Effector CD4-positive, alpha-beta T cell (primary cell): ENCODE data around the gene ABCA10.
"Not testable (repeated sequence)": the region's sequence is repeated elsewhere in the genome, so short reads cannot be mapped to it uniquely, and the experiment has no call there.

Experiments used
- DNase-seq: peaks from one replicate; pipeline ENCODE4 v3.0.0-alpha.2; 2020

The ABCA10 gene

DNA sequence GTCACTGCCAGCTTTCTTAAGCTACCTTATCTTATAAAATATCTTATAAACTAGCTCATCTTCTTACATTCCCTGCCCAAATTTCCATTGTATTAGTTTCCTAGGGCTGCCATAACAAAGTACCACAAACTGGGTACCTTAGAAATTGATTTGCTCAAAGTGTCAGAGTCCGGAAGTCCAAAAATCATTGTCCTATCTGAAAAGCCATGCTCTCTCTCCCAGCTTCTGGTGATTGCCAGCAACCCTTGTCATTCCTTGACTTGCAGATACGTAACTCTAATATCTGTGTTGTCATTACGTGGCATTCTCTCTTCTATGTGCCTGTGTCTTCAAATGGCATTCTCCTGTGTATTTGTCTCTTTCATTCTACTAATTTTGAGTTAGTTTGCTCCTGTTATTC lies 2.3 kb upstream of the ABCA10 start:
- DNase-seq: no peak

DNA sequence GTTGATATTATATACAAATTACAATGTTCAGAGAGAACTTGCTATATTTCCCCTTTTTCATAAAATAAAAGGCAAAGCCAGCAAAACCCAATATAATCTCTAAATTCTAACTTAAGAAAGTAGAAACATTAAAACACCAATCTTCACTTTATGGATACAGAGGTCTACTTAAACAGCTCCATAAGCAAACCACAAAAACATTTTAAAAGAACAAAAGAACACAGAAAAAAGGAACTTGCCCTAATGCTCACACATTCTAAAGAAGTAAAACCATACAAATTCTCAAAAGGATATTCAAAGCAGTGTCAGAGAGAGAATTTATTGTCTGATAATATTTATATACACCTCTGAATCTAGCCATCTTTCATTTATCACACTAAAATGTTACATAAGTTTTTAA lies 606 bp downstream of the ABCA10 start:
- no peak for DNase-seq

DNA sequence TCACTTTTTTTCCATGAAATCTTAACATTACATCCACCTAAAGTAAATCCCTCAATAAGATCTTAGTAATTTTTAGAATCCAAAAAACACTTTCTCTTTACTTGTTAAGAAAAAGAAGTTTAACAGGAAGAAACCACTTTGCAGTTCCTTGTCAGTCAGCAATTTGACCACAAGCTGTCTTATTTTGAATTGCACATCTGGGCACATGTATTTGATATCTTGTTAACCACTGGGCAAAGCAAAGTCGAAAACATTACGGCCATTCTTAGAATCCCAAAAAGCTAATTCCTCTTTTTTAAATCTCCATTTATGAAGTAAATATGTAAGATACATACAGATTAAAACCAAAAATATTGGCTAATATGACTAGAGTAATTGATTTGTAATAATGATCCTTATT lies 1.1 kb downstream of the ABCA10 start:
- DNase-seq: no peak

DNA sequence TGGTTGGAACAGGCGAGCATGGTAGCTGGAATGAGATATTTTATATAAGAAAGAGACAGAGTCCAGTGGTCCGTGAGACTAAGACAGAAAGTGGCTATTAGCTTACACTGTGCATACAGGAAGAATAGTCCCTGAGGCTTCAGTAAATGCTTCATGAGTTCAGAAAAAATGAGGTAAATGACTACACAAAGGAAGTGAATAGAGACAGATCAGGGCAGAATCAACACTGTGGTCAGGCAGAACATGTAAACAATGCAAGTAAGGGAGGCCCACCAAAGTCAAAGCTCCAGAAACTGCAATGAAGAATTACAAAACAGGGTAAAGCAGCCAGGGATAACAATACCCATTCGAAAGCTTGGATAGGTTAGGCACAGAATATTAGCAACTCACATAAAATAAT lies 4.8 kb downstream of the ABCA10 start:
- no peak for DNase-seq

DNA sequence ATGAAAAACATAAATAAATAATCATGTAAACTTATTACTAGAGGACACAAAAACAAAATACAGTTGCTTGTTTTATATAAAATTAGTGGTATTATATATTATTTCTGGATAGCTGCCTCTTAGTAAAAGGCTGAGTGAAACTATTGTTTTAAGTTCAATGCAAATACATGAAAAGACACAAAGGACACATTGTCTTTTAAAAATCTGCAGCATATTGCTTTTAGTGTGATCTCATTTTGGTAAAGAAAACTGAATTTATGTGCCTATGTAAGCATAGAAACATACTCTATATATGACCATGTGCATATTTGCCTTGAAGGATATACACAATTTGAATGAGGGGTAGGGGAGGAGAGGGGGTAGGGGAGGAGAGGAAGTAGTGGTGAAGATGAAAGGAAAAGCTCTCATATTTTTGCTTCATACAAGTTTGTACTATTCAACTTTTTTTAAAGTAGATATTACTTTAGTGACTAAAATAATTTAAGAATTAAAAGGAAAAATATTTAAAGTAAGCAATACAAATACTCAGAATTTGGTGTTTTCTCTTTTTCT lies 5.8 kb downstream of the ABCA10 start:
- DNase-seq: no peak

DNA sequence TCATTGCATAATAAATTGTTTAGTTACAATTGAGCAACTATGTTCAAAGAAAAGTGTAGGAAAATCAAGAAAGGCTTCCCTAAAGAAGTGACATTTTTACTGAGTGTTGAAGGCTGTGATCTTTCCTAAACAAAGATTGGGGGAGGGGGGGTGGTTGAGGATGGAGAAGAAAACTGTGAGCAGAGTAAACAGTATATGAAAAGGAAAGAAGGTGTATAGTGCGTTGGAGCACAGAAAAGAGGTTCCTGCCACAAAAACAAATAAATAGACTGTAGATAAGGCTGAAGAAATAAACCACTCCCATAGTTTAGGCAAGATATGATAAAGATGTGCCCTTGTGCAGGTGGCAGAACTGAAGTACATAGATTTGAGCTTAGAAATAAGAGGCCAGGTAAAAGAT lies 8.5 kb downstream of the ABCA10 start:
- DNase-seq: no peak

DNA sequence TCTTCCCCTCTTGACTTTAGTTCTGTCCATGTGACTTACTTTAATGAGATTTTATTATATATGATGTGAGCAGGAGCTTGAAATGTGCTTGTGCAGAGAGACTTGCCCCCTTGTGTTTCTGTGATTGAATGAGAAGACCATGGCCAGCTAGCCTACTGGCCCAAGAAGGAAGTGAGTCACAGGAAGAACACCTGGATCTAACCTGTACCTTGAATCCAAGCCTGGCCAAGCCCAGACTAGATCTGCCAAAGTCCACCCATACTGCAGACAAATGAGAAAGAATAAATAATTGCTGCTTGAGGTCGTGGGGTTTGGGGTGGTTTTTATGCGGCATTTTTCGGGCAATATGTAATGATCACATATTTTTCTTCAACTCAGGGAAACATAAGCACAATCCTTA lies 9.6 kb downstream of the ABCA10 start:
- no peak for DNase-seq

DNA sequence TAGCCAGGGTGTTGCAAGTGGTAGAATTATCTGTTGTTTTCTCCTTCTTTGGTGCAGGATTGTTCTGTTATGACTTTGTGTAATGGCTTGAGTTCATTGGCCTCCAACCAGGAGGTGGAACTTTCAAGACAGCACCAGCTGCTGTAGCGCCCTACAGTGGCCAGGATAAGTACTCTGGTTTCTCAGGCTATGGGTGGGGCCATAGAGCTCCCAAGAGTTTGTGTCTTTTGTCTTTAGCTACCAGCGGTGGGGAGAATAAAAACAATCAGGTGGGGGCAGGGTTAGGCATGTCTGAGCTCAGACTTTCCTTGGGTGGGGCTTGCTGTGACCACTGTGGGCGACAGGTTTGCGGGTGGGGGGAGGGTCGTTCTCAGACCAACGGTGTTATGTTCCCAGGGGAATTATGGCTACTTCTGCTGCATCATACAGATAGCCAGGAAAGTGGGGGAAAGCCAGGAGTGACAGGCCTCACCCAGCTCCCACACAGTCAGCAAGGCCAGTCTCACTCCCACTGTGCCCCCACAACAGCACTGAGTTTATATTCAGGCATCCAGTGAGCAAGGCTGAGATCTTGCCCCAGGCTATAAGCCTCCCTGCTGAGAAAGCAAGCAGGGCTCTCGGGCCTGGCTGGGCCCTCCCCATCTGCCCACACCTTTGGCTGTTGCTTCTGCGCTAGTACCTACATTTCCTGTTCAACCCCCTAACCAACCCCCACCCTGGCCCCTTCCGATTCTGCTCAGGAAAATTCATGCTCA lies 15.4 kb downstream of the ABCA10 start:
- no peak for DNase-seq

DNA sequence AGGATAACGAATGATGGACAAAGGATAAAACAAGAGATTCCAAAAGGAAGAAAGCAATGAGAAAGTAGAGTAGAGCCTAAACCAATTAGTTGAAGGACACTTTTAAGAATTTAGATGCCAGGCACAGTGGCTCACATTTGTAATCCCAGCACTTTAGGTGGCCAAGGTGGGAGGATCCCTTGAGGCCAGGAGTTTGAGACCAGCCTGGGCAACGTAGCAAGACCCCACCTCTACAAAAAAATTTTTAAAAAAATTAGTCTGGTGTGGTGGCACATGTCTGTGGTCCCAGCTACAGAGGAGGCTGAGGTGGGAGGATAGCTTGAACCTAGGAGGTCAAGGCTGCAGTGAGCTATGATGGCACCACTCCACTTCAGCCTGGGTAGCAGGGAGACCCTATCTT lies 20.0 kb downstream of the ABCA10 start:
- no peak for DNase-seq

DNA sequence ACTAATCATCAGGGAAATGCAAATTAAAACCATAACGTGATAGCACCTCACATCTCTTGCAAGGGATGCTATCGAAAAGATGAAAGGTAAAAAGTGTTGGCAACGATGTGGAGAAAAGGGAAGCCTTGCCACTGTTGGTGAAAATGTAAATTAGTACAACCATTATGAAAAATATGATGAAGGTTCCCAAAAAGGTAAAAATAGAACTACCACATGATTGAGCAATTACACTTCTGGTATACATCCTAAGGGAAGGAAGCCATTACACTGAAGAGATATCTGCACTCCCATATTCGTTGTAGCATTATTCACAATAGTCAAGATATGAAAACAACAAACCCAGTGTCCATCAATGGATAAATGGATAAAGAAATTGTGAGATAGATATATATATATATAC lies 21.5 kb downstream of the ABCA10 start:
- DNase-seq: no peak

DNA sequence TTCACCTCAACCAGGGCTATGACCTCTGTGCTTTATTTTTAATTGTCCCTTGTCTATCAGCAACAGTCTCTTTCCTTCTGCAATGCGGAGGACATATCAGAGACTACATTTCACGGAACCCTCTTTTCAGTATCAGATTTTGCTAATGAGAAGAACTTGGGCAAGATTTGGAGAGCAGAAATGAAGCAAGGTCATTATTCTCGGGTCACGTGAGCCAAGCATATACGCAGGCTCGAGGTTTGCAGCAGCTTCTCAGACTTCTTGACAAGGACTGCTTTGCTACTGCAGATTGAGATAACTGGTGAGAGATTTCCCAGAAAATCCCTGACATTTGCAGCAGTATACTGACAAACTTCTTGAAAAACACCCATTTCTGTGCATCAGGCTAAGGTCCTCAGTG lies 30.4 kb downstream of the ABCA10 start:
- no peak for DNase-seq

DNA sequence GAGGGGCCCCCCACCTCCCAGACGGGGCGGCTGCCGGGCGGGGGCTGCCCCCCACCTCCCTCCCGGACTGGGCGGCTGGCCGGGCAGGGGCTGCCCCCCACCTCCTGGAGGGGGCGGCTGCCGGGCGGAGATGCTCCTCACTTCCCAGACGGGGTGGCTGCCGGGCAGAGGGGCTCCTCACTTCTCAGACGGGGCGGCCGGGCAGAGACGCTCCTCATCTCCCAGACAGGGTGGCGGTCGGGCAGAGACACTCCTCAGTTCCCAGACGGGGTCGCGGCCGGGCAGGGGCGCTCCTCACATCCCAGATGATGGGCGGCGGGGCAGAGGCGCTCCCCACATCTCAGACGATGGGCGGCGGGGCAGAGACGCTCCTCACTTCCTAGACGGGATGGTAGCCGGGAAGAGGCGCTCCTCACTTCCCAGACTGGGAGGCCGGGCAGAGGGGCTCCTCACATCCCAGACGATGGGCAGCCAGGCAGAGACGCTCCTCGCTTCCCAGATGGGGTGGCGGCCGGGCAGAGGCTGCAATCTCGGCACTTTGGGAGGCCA lies 32.4 kb downstream of the ABCA10 start:
- DNase-seq: not testable (repeated sequence)

DNA sequence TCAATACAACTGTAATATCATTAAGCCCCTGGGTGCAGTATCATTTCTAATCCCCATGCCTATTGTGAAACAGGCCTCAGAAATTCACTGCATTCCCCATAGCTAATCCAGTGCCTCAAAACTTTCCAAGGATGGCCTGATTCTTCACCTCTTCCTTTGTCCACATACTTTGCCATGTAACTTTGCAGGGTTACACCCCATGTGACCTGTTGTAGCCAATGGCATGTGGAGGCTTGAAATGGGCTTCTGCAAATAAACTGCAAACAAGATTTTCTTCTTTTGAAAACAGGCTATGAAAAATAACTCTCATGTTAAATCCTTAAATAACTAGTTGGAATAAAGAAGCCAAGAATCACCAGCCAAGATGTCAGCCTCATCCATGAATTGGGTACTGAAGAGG lies 35.9 kb downstream of the ABCA10 start:
- DNase-seq: no peak

DNA sequence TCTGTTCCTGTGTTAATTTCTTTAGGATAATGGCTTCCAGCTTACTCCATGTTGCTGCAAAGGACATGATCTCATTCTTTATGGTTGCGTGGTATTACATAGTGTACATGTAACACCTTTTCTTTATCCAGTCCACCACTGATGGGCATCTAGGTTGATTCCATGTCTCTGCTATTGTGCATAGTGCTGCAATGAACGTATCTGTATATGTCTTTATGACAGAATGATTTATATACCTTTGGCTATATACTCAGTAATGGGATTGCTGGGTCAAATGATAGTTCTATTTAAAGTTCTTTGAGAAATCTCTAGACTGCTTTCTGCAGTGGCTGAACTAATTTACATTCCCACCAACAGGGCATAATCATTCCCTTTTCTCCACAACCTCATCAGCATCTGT lies 39.8 kb downstream of the ABCA10 start:
- no peak for DNase-seq

DNA sequence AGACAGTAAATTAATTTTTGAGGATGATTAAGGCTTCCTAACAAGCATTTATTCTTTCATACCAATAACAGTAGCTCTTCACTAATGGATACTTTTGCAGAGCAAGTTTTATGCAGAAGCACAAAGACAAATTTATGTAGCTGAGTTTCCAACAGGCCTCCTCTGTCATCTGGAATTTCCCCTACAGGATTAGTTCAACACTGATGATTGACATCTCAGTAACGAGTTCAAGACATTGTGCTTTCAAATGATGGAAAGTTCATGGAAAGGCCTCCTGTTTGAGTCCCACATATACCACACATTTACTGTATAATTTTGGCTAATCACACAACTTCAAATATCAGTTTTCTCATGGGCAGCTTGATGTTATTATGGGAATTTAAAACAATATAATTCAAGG lies 40.6 kb downstream of the ABCA10 start:
- no peak for DNase-seq

DNA sequence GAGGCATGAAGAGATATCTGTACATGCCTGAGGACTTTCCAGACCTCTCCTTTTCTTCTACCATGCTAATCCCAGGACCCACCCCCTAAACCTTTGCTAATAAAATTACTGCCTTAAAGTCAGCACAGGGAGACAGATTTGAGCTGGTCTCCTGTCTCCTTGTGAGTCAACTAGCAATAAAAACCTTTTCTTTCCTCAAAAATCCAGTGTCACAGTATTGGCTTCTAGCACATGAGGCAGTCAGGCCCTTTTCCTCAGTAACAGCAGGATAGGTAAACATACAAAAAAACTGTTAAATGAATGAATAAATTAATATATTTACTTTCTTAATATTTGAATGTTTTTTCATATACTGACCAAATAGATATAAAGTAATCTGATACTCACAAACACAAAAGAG lies 41.3 kb downstream of the ABCA10 start:
- DNase-seq: no peak

DNA sequence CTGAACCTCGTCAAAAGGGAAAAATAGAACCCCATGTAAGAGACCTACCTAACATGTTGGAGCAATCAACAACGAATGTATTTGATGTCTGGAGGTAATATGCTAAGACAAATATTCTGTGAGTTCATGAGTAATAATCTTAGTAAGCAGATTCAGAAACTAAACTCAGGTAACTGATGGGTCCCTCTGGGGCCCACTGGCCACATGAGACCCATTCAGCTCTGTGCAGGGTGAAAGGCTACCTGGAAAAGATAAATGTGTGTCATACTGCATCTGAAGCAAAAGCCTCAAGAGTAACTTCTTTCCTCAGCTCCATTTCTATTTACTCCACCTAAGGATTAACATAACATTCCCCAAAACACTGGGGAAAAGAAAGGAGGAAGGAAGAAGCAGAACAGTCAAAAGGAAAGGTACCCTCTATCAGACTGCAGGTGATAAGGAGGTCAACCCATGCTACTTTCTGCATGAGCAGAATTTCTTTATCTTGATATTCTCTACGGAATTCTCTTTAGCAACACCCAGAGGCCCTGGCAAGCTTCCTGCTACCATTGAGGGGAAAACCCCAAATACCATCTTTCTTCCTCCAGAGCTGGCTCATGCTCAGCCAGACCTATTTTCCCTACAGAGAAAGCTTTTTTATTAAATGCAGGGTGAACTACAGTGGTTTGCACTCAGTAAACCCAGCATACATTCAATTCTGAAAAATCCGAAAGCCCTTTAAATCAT lies 49.2 kb downstream of the ABCA10 start:
- DNase-seq: no peak

DNA sequence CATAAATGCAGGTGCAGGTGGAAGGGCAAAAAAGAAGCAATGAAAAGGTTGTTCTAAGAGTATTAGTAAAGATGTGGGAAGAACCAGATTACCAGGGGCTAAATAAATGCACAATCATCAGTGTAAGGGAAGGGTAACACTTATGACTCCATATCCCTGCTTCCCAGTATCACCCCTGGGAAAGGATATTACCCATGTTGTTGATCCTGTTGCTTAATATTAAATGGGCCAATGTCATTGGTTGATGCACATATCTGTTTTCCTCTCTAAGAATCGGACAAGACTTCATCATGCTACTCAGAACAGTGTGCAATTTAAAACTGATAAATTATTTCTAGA lies 52.2 kb downstream of the ABCA10 start:
- no peak for DNase-seq

DNA sequence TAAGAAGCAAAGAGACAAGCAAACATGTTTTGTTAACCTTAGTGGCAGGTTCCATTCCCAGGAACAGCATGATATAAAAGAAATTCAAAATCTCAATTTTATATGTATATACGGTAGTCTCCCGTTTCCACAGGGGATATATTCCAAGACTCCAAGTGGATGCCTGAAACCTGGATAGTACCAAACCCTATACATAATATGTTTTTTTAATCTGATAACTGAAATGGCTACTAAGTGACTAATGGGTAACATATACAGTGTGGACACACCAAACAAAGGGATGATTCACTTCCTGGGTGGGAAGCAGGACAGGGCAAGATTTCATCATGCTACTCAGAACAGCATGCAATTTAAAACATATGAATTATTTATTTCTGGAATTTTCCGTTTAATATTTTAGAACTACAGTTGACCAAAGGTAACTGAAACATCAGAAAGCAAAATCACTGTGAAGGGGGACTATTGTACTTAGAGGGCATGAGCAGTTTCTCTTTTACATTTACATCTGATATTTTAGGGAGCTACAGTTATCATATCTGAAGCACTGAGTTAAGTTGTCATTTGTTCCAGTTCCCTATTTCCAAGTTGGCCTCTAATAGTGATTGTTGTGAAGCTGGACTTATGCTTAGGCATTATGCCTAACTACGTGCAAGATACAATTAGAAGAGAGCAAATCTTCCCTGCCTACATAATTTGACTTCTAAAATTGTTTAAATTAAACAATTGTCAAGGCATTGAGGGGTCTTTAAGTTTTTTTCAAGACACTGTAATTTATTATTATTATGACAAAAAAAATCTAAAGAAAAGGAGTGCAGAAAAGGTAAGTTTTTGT lies 52.8 kb downstream of the ABCA10 start:
- DNase-seq: no peak

DNA sequence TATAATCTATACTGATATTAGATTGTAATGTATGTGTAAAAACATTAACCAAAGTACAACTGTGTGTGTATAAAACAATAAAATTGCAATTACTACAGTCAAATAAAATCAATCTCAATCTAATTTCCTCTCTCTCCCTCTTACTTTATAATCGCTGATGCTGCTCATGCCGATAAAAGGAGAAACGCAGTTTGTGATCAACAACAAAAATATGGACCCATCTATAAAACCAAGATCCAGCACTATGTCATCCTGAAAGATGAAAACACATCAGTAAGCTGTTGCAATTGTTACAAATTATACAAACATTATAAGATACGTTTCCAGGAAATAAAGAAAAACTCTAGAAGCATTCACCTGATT lies 53.4 kb downstream of the ABCA10 start:
- DNase-seq: no peak

DNA sequence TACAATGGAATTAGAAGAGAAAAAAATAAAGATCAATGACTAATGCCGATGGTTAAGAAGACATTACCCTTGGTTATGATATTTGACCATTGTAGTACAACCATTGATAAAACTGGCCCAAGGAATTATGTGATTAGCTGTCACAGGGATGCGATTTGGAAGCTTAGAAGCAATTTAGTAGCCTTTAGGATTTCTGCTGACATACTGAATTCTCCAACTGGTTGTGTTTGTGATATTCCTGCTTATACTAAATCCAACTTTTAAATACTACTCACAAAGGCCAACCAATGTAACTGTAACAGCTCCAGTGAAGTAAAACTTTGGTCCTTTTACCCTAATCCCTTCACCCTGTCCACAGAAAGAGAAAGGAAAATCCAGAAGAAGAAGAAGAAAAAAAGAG lies 55.5 kb downstream of the ABCA10 start:
- no peak for DNase-seq

DNA sequence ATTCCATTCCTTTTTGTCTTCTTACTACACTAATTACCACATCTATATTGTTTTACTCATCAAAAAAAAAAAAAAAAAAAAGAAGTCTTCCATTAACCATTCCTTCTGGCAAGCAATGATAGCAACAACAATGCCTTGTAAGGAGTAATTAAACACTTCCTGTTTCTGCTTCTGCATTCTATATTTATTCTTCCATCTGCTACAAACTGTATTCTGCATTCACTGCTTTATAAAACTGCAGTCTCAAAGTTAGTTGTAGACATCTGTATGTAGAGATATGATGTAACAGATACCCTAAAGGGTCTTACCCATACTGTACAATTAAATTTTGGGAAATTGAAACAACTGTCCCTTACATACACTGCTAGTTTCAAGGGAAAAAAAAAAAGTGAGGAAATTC lies 58.2 kb downstream of the ABCA10 start:
- DNase-seq: no peak

DNA sequence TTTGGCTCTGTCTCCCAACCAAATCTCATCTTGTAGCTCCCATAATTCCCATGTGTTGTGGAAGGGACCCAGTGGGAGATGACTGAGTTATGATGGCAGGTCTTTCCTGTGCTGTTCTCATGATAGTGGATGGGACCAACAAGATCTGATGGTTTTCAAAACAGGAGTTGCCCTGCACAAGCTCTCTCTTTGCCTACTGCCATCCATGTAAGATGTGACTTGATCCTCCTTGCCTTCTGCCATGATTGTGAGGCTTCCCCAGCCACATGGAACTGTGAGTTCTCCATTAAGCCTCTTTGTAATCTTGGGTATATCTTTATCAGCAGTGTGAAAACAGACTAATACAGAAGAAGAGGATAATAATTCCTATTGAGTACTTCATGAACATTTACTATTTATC lies 60.0 kb downstream of the ABCA10 start:
- DNase-seq: not testable (repeated sequence)
